Mesodermal cell (in vitro differentiated cells): ENCODE results near the gene PARD3B.

Experiments
- H3K27ac ChIP-seq: 2 replicates; pipeline ENCODE4 v1.7.0; 2013; ENCODE audit warnings: mild to moderate bottlenecking, low read depth, low read length, moderate library complexity; ENCODE audit not compliant: severe bottlenecking
- H3K36me3 ChIP-seq: 2 replicates; pipeline ENCODE4 v1.7.1; 2013; ENCODE audit warnings: mild to moderate bottlenecking, low read length, moderate library complexity; ENCODE audit not compliant: control insufficient read depth, insufficient read depth
- H3K4me1 ChIP-seq: one replicate; pipeline ENCODE4 v1.7.1; 2013; ENCODE audit warnings: mild to moderate bottlenecking, low read length; ENCODE audit not compliant: insufficient read depth, control insufficient read depth, poor library complexity, severe bottlenecking
- H3K4me3 ChIP-seq: 2 replicates; pipeline ENCODE4 v1.7.0; 2013; ENCODE audit warnings: low read length, control low read depth, mild to moderate bottlenecking; ENCODE audit not compliant: insufficient read depth, poor library complexity, severe bottlenecking; ENCODE audit errors: extremely low read depth
- H3K9me3 ChIP-seq: 2 replicates; pipeline ENCODE4 v1.7.1; 2013; ENCODE audit warnings: mild to moderate bottlenecking, low read length, moderate library complexity; ENCODE audit not compliant: control insufficient read depth
- WGBS, 2 experiments: methylation state at CpG; one replicate each; pipeline ENCODE4 v1.1.5; 2013; ENCODE audit warnings: missing lambda C conversion rate in 2 of 2; ENCODE audit not compliant: insufficient coverage in 2 of 2; 5-methylcytosine and 5-hydroxymethylcytosine counted together

Gene PARD3B

DNA sequence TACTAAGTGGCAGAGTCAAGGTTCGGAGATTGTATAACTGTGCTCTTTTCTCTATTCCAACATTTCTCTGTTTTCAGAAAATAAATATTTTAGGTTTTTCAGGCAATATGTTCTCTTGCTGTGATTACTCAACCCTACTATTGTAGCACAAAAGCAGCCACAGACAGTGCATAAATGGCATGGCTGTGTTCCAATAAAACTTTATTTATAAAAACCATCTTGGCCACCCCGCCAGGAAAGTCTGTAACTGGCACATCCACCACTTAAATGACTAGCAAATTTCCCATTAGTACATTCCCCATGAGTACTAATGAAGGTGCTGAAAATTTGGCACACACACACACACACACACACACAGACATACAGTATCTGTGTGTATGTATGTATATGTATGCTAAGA lies 30.8 kb upstream of the PARD3B start:
- H3K27ac ChIP-seq, result no peak overlapping the region
- 83% methylated on average over 1 of the region's 2 CpGs; no CpG with 5 or more reads in 1 of the 2 experiments for WGBS, 2 experiments
- H3K4me1 ChIP-seq, result no peaks in the 10 kb centered on the region

GRCh38 chr2:204515416-204515815 lies 29.9 kb upstream of the PARD3B start:
- 92 to 100% methylated on average over 2 of the region's 3 CpGs for WGBS, 2 experiments
- Histone ChIP-seq H3K36me3 (no peaks in the 10 kb centered on the region), H3K27ac (no peak overlapping the region), H3K4me3 (no peak overlapping the region), H3K9me3 (no peaks in the 10 kb centered on the region), H3K4me1 (no peaks in the 10 kb centered on the region)

More for the DNA sequence above, 30.8 kb upstream of the PARD3B start:
- no peak overlapping the region for H3K4me3 ChIP-seq
- no peaks in the 10 kb centered on the region for H3K36me3 ChIP-seq
- no peaks in the 10 kb centered on the region for H3K9me3 ChIP-seq

GRCh38 chr2:204517154-204517553 lies 28.1 kb upstream of the PARD3B start:
- no peak overlapping the region for H3K4me3 ChIP-seq
- no peaks in the 10 kb centered on the region for H3K9me3 ChIP-seq
- WGBS, 2 experiments, result 93% methylated on average over 3 of the region's 5 CpGs

GRCh38 chr2:204529795-204530463 lies 15.3 kb upstream of the PARD3B start:
- H3K4me3 ChIP-seq, result no peak overlapping the region
- no peaks in the 10 kb centered on the region for H3K36me3 ChIP-seq
- H3K9me3 ChIP-seq, result peaks cover 3% of the 10 kb centered on the region
- no peak overlapping the region for H3K27ac ChIP-seq
- 80 to 93% methylated on average over 2 of the region's 6 CpGs for WGBS, 2 experiments
- H3K4me1 ChIP-seq, result no peaks in the 10 kb centered on the region

More at GRCh38 chr2:204517154-204517553, 28.1 kb upstream of the PARD3B start:
- H3K36me3 ChIP-seq, result no peaks in the 10 kb centered on the region
- H3K27ac ChIP-seq, result no peak overlapping the region
- H3K4me1 ChIP-seq, result no peaks in the 10 kb centered on the region

DNA sequence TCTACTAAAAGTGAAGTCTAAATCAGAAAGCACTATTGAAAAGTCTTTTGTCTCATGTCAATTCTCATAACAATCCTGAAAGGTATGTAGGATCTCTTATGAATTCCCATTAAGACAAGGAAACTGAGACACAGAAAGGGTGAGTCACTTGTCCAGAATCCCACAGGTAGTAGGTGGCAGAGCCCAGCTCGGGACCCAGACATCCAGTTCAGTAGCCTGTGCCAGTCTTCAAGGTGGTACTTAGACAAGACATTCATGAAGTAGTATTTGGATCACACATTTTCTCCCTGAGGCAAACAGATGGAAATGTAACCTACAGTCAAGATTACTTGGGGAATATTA lies 14.8 kb upstream of the PARD3B start:
- no peaks in the 10 kb centered on the region for H3K36me3 ChIP-seq
- H3K4me3 ChIP-seq, result no peak overlapping the region
- no peaks in the 10 kb centered on the region for H3K4me1 ChIP-seq
- 86 to 100% methylated on average over 1 of the region's 1 CpG for WGBS, 2 experiments
- no peak overlapping the region for H3K27ac ChIP-seq
- peaks cover 3% of the 10 kb centered on the region for H3K9me3 ChIP-seq

DNA sequence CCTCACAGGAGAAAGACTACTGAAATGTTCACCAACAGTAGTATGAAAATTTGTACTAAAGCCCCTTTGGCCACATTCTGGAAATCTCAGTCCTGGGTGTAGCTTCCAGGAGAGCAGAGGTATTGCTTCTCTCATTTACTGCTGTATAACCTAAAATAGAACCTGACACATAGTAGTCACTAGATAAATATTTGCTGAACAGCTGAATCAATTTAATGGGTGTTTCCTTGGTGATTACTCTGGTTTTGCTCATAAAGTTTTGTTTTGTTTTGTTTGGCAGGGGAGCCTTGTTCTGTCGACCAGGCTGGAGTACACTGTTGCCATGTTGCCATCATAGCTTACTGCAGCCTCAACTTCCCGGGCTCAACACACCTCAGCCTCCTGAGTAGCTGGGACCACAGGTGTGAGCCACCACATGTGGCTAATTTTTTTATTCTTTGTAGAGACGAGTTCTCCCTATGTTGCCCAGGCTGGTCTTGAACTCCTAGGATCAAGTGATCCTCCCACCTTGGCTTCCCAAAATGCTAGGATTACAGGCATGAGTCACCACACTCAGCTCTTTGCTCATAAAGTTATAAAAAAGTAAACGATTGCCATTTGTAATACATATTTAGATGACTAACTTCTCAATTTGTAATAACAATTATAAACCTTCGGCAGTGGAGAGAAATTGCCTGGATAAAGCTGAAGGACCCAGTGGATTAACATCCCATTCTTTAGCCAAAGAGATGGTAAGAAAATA lies 11.5 kb upstream of the PARD3B start:
- Histone ChIP-seq H3K27ac (no peak overlapping the region), H3K4me1 (peaks cover 6% of the 10 kb centered on the region), H3K9me3 (no peaks in the 10 kb centered on the region), H3K4me3 (no peak overlapping the region), H3K36me3 (no peaks in the 10 kb centered on the region)
- WGBS, 2 experiments, result 86 to 100% methylated on average over 2 to 3 of the region's 5 CpGs

DNA sequence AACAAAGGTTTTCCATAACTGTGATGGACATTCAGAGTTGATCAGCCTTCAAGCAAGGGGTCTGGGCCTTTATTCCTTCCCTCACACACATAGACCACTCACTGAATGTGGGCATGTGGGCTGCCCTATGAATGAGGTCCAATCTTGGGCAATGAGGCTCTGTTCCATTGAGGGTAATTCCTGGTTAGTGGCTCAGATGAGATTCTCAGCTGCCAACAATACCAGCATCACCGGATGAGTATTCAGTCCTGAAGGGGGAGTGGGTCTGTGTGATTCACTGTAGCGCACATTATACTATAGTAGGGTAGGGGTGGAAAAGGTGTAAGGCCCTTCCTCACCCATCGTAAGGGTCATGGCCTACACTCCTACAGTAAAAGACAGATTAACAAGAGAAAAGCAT lies 9.9 kb upstream of the PARD3B start:
- Histone ChIP-seq H3K27ac (no peak overlapping the region), H3K36me3 (no peaks in the 10 kb centered on the region), H3K4me3 (no peak overlapping the region), H3K4me1 (peaks cover 6% of the 10 kb centered on the region), H3K9me3 (no peaks in the 10 kb centered on the region)
- no CpG with 5 or more reads among the region's 3 CpGs for WGBS, 2 experiments

DNA sequence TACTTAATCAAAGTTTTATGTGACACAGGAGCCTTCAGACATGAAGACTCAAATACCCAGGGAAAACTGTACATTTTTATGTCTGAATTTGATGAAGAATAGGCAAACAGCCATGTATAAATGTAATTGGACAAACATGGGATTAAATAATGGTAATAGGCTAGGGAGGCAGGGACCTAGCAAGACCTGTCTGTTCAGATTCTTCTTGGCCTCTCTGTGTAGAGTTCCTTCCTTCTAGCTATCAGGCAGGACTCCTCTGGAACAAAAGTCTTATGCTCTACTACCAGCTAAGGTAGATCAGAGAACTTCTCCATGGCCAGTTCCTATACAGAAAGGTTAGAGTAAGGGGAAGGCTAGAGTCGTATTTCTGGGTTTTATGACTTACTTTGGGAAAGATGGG lies 9.5 kb upstream of the PARD3B start:
- Histone ChIP-seq H3K4me3 (no peak overlapping the region), H3K4me1 (peaks cover 6% of the 10 kb centered on the region), H3K27ac (no peak overlapping the region), H3K36me3 (no peaks in the 10 kb centered on the region), H3K9me3 (no peaks in the 10 kb centered on the region)
- 90% methylated on average over 1 of the region's 1 CpG; no CpG with 5 or more reads in 1 of the 2 experiments for WGBS, 2 experiments

DNA sequence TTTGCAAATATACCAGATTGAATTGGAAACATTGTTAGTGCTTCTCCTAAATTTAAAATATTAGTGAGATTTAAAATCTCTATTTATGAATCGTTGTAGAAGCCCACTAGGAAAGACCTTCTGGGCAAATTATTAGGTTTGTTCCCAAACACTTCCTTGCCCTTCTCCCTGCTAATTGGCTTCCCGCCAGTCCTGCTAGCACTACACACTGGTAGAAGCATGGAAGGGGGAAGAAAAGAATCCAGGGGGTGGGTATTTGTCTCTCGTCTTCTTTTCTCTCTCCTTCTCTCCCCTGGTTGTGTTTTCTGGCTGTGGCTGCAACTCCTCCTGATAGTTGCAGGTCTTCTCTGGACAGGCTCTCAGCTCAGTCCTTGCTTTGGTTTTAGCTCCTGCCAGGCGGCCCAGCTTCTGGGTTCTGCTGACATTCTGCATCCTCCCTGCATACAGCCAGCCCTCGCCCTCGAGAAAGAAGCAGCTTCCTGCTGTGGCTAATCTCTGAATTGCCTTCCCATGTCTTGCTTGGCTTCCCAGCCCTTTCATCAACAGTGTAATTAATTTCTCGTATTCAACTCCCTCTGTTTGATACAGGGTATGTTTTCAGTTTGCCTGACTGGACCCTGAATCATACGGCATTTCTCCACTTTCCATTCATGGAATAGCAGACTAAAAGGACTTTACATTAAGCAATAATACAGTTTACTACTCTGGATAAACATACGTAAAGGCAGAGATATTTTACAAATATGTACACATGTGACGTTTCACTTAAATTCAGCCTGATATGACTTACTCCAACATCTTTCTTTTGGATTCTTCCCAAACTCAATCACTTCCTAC lies 6.9 kb upstream of the PARD3B start:
- peak overlapping the region; percentile 63 for H3K27ac ChIP-seq
- WGBS, 2 experiments, result 6 to 35% methylated on average over 4 to 6 of the region's 10 CpGs
- H3K4me3 ChIP-seq, result no peak overlapping the region
- no peaks in the 10 kb centered on the region for H3K9me3 ChIP-seq
- peaks cover 6% of the 10 kb centered on the region for H3K4me1 ChIP-seq
- H3K36me3 ChIP-seq, result no peaks in the 10 kb centered on the region

DNA sequence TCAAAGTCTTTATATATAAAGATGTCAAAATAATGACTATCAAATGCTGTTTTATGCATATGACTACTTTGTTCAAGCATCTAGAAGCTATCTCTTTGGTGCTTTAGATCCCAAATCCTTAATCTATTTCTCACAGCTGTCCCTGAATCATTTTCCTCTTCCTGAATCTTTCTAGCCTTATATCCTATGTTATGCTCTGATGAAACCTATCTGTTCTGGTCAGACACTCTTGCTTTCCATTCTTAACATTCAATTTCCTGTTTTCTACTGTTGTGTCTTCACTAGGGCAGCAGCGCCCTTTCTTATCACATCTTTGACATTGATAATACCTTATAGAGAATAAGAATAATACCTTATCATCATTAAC lies 6.3 kb upstream of the PARD3B start:
- Histone ChIP-seq H3K4me3 (no peak overlapping the region), H3K36me3 (no peaks in the 10 kb centered on the region), H3K27ac (peak overlapping the region; percentile 63), H3K9me3 (no peaks in the 10 kb centered on the region), H3K4me1 (peaks cover 6% of the 10 kb centered on the region)
- no CpG with 5 or more reads among the region's 1 CpG for WGBS, 2 experiments
